Cerebellar nuclear complex (tissue), 1 donor: ENCODE data around the gene MBNL2.
A peak's percentile ranks its signal among the peaks of the same experiment; 100 is the strongest.

Source experiments
- DNase-seq, 2 experiments: peaks; one replicate each; lab custom pipeline; 2025; lab: John Stamatoyannopoulos, UW

MBNL2 gene

GRCh38 chr13:97422118-97423054, 200.3 kb downstream of the MBNL2 start:
- no peak for DNase-seq

DNA sequence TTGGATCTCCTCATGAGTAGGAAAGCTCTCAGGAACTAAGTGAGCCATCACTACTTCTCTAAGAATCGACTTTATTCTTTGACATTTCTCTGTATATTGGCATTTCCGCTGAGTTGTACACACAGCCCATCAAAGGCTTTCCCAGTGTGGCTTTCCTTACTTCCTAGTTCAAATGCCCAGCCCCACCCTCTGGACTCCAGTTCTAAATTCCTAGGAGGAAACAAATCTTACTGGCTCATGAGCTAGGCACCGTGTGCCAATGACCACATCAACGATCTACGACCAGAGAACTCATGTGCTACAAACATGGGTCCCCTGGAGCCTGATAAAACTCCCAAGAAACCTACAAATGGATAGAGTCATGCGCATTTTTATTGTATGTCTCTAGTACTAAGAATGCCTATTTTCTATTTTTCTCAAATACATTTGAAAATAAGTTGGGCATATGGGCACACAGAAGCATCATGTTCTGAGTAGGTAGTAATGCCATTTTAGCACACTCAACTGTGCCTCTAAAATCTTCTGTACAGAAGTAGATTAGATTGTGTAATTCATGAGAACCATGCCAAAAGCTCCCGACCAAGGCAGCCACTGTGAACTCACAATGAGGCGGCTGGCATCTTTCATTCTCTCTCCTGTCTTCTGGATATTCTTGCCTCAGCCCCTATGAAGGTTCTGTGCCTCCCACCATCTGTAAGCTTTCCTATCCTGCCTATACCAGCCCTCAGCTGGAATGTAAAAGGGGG, 201.3 kb downstream of the MBNL2 start:
- DNase-seq: no peak

DNA sequence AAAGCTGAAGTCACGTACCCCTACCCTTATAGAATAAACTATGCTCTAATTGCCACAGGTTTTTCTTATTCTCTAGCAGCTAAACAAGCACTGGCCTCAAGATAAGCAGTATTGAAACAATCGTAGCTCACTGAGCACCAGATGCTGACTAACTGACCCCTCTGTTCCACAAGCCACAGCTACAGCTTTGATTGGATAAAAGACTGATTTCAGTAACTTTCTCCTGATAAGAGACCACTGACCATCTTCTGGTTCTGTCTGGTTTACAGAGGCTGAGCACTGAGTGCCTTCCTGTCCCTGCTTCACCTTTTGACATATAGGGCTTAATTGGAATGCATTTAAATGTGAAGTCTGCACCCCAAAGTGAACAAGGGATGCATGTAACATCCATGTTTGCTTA, 203.5 kb downstream of the MBNL2 start:
- no peak for DNase-seq

DNA sequence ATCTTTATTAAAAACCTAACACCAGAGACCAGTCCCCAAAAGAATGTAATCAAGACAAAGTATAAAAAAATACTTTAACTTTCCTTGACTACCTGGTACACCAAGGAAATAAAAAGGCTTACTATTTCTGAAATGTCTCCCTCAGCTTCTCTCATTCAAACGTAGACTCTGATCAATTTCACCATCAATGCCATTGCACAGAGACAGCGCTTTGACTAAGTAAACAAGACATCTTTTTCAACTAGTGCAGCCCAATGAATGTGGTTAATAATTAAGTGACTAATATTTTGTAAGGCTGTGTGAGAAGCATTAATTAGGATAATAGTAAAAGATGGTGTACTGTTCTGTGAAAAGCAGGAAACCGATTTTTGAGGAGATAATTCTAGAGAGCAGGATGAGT, 204.6 kb downstream of the MBNL2 start:
- no peak for DNase-seq

DNA sequence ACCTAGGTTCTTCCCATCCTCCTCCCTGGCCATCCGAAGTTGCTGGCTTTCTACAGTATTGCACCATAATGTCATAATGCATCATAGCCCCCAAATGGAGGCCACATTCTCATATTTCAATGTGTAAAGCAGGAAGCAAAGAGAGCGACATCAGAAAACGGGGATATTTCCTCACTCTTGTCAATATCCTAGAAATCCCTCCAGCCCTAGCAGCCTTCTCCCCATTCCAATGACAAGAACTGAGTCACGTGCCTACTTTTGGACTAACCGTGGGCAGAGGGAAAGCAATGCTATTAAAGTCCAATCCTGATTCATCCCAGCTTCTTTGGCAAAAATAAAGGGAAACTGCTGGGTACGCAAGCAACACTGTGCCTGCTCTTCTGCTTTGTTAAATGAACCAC, 207.5 kb downstream of the MBNL2 start:
- peak; percentile 19 to 64 for DNase-seq

DNA sequence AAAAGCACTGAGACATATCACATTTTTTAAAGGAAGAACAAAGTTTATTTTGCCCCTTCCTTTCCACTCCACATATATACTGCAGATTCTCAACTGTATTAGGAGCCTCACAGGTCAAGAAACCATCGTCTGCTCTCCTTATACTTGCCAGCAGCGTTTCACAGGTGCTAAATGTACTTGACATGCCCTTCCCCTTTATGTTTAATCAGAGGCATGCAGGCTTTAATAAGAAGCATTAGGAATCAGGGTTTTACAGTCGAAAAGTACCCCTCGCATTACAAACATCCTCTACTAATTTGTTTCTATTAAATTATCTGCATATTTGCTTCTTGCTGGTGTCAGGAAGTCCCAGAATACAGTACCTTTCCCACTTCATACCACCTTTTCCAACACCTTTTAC, 208.2 kb downstream of the MBNL2 start:
- peak in 1 of 2 experiments; percentile 8 for DNase-seq

DNA sequence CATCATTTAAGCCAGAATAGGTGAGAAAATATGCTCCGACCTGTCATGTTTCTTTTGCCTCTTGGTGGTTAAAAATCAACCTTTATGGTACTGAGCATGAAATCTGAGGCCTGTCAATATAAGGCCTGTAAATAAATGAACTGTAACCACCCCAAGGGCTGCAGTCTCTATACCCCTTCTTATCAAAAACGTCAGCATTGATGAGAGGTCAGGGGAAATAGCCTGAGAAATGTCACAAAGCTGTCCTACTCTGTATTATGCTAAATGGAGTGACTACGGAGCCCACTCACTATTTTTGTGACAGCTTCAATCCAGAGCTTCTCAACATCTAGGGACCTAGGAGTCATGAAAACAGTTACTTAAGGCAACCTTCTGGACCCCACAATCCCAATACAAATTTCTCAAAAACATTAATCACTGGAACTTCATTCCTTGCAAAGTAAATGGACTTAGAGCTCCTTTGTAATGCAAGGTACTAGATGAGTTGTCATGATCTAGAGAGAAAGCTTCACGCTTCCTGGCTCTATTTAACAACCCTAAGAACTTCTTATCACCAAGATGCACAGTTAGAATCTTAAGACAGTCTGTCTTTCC, 209.1 kb downstream of the MBNL2 start:
- no peak for DNase-seq

DNA sequence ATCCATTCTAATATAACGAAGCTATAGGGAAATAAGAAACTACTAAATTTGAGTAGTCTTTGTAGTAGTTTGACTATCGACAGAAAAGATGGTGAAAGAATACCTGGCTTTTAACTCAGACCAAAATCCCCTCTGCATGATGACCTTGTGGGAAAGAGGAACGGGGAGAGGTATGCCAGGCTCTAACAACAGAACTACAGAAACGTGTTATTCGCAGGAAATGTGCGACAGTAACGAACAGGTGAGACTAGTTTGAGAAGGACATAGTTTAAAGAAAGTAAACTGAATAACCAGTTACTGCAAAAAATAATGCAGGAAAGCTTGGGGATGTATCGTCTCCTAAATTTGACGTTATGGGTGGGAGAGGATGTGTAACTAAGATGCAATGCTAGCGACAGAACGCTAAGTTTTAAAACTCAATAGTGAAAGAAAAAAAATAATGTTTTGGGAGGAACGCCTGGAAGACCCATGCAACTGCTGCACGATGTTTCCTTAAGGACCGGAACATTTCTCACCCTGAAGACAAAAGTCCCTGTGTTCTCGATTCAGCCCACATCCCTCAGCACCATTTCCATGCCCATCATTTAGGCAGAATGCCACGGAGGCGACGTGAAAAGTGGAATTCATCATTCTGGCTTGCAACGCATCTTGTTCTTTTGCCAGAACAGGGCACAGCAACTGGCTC, 210.2 kb downstream of the MBNL2 start:
- DNase-seq: no peak

GRCh38 chr13:97432917-97433726, 211.0 kb downstream of the MBNL2 start:
- DNase-seq: peak; percentile 98 to 100

- DNase-seq: peak; percentile 22 to 61
Observed at GRCh38 chr13:97433727-97434396, 211.7 kb downstream of the MBNL2 start, which contains the start of gene RAP2A. Gene RAP2A (plus strand): TSS chr13:97434169. CDS start chr13:97434471, 302 bp downstream.

- DNase-seq: no peak
Observed at GRCh38 chr13:97434397-97435201, 212.5 kb downstream of the MBNL2 start.

DNA sequence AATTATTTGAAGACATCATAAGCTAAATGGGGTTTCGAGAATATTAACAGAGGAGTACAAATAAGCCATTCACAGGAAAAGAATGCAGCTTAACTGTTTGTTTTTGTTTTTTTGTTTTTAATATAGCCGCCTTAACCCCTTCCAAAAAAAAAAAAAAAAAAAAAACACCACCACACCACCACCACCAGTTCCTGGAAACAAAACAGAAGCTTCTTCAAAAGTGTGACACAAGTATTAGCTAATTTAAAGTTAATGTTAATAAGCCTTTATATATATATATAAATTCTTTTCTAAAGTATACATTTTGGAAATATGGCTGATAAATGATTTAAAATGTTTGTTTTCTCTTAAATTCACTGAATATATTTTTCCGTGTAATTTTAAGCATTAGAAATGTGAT, 213.2 kb downstream of the MBNL2 start:
- DNase-seq: no peak

GRCh38 chr13:97435794-97436193, 213.7 kb downstream of the MBNL2 start:
- no peak for DNase-seq

- no peak for DNase-seq
Observed at GRCh38 chr13:97436845-97437244, 214.7 kb downstream of the MBNL2 start.

DNA sequence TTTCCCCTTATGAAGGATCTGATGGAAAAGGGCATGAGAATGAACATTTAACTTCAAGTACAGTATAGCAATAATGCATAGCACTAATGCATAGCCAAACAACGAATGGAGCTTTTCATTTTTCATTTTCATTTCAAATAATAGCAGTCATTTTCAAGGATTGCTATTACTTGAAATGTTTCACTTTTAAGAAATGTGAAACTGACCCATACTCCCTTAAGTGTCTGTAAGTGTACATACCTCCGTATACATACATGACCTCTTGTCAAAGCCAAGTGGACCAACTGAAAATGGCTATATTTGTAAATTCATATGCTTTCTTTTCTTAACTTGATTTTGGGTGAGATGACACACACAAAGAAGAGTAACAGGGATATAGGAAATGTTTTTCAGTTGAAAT, 215.6 kb downstream of the MBNL2 start:
- DNase-seq: no peak

- no peak for DNase-seq
Observed at GRCh38 chr13:97438856-97439595, 216.9 kb downstream of the MBNL2 start.

DNA sequence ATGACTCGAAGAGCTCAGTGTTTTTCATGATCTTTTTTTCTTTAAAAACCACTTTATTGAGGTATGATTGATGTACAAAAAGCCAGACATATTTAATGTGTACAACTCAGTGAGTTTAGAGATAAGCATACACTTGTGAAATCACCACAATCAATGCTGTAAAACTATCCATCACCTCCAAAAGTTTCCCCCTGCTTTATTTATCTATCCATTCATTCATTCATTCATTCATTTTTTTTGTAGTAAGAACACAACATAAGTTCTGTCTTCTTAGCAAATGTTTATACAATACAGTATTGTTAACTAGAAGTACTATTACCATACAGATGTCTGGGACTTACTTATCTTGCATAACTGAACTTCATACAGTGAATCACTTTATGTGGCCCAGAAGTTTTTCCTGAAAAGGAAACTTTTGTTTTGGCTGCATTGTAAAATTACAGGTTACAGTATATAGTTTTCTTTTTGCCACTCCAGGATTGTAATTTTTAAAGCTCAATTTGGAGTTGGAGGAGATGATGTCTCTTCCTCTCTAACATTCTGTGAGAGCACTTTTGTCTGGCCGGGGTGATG, 218.6 kb downstream of the MBNL2 start:
- DNase-seq: no peak

- DNase-seq: no peak
Observed at GRCh38 chr13:97441368-97441767, 219.2 kb downstream of the MBNL2 start.
